ACC112 (cell line): ENCODE data around the gene RIMS3.

Source experiments
- H2AFZ ChIP-seq: fragments of 200-600 bp; sonication (generic); one replicate; pipeline ENCODE4 v1.6.0; 2017; ENCODE audit warnings: antibody characterized with exemption, low read length; ENCODE audit not compliant: unreplicated experiment
- H3K27ac ChIP-seq: fragments of 200-600 bp; sonication (generic); 2 replicates; pipeline ENCODE4 v1.5.1; 2014; ENCODE audit warnings: low read depth, mild to moderate bottlenecking, antibody characterized with exemption, low read length, moderate library complexity
- H3K27me3 ChIP-seq: fragments of 200-600 bp; sonication (generic); 2 replicates; pipeline ENCODE4 v1.6.1; 2014; ENCODE audit warnings: mild to moderate bottlenecking, antibody characterized with exemption, low read length, moderate library complexity, mixed read lengths; ENCODE audit not compliant: insufficient read depth
- H3K36me3 ChIP-seq: fragments of 200-600 bp; sonication (generic); 2 replicates; pipeline ENCODE4 v1.6.1; 2016; ENCODE audit warnings: mild to moderate bottlenecking, antibody characterized with exemption, low read length, moderate library complexity, mixed read lengths; ENCODE audit not compliant: insufficient read depth
- H3K4me1 ChIP-seq: fragments of 200-600 bp; sonication (generic); one replicate; pipeline ENCODE4 v1.6.1; 2016; ENCODE audit warnings: low read length, mixed read lengths; ENCODE audit not compliant: insufficient read depth, unreplicated experiment, control insufficient read depth
- H3K4me3 ChIP-seq: fragments of 200-600 bp; sonication (generic); 2 replicates; pipeline ENCODE4 v1.5.1; 2014; ENCODE audit warnings: mild to moderate bottlenecking, low read depth, low read length
- H3K79me2 ChIP-seq: fragments of 200-600 bp; sonication (generic); one replicate; pipeline ENCODE4 v1.6.0; 2016; ENCODE audit warnings: low read length; ENCODE audit not compliant: control insufficient read depth, unreplicated experiment, insufficient read depth

RIMS3 gene

DNA sequence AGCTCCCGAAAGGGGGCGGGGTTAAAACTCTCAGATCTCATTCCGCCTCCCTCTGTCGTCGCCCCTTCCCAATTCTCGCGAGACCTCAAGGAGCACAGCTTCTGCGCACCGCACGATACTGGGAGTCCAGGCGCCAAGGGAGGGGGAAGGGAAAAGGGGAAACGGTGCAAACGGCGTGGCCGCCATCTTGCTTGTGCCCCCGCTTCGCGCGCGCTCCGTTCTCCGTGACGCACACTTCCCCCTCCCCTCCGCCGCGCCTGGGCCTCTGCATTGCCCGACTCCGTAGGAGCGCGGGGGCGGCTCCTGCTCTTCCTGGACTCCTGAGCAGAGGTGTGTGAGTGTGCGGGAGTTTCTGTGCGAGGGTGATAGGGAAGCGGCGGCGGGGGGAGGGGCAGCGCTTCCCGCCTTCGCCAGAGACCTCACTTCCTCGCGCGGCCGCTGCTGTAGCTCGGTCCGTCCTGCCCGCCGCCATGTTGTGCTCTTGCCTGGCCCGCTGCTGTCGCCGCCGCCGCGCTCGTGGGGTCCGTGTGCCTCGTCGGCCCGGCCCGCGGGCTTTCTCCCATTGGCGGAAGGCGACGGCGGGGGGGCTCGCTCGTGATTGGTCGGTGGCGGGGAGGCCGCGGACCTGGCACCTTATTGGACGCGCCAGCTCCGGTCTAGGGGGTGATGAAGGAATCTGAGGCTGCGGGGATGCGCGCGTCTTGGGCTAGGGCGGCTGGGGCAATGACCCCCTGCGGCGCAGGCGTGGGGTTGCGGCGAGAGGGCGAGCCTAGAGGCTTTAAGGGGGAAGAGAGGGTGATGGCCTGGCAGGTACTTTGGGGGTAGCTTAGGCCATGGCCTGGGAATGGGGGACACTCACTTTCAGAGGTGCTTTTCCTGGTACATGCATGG is 26.3 kb upstream of the RIMS3 start, which contains the start of gene NFYC:
TSS of gene NFYC (plus strand) at position 167 of the 891 bp plus-strand sequence. CDS start 47,140 bp downstream, outside the sequence.
- H2AFZ ChIP-seq, result peak within 1 kb of the TSS; percentile 92
- peaks cover 30% of the 10 kb centered on the region for H3K4me1 ChIP-seq
- peaks cover 65% of the 10 kb centered on the region for H3K79me2 ChIP-seq
- no peaks in the 10 kb centered on the region for H3K27me3 ChIP-seq
- peaks cover 2% of the 10 kb centered on the region for H3K36me3 ChIP-seq
- H3K27ac ChIP-seq, result peak within 1 kb of the TSS; percentile 96
- H3K4me3 ChIP-seq, result peak within 1 kb of the TSS; percentile 97

DNA sequence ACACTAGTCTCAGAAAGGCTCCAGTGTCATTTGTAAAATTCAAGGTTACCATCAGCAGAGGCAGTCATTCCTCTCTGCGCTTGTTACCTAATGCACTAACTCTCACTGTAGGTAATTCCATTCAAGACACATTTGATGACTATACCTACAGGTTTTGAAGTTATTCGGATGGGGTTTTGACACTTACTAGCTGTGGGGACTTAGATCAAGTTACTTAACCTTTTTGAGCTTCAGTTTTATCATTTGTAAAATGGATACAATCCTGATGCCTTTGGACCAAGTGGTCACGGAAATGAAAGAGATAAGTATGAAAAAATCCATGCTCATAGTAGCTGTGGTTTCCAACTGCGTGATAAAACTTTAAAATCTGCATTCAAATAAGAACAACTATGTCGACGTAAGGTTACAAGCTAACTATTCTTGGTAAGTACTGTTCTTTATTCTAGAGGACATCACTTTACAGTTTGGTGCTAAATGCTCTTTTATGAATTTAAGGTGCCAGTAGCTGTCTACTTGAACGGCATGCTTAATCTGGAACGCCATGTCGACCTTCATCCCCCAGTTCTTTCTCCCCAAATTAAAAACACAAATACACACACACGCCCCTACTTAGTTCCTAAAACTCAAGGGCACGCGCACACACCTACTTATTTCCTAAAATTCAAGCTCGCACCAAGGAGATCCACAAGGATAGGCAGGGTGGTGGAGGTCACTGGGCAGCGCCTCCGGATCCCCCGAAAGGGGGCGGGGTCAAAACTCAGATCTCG is 25.5 kb upstream of the RIMS3 start:
- H3K4me3 ChIP-seq, result peak overlapping the region; percentile 97

DNA sequence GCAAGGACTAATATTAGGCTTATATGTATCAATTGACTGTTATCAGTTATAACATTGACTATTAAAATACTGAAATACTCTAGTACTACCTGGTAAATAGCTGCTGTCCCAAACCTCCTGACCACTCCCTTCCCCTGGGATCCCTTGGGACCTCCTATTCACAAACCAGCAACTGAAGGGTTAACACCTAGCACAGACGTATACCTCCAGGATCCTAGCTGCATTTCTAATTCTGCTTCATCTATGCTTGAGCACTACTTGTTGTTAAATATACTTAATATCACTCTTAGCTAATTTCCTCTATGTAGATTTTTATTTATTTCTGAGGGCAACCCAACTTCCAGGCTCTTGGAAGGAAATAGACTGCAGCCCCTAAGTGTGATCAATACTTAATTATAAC is 24.3 kb upstream of the RIMS3 start:
- peaks cover 6% of the 10 kb centered on the region for H3K36me3 ChIP-seq
- no peaks in the 10 kb centered on the region for H3K27me3 ChIP-seq
- peaks cover 48% of the 10 kb centered on the region for H3K79me2 ChIP-seq
- H3K4me1 ChIP-seq, result peaks cover 29% of the 10 kb centered on the region
- no peak overlapping the region for H3K4me3 ChIP-seq
- no peak overlapping the region for H3K27ac ChIP-seq
- H2AFZ ChIP-seq, result no peak overlapping the region

More for the DNA sequence above, 25.5 kb upstream of the RIMS3 start:
- Histone ChIP-seq H3K4me1 (peaks cover 30% of the 10 kb centered on the region), H3K79me2 (peaks cover 58% of the 10 kb centered on the region), H3K27ac (peak overlapping the region; percentile 96), H2AFZ (peak overlapping the region; percentile 92), H3K36me3 (peaks cover 6% of the 10 kb centered on the region), H3K27me3 (no peaks in the 10 kb centered on the region)

DNA sequence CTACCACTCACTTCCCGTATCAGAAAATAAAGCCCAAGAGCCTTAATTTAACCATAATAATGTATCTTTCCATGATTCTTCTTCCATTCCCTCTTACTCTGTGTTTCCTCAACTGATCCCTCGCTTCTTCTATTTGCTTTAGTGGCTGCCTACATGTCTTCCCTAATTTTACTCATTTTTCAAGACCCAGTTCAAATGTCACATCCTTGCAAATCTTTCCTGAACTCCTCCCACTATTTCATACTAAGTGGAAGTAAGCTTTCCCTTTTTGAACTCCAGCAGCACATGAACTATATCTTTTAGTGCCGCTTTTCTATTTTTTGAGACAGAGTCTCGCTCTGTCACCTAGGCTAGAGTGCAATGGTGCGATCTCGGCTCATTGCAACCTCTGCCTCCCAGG is 22.2 kb upstream of the RIMS3 start:
- H3K27ac ChIP-seq, result no peak overlapping the region
- peaks cover 9% of the 10 kb centered on the region for H3K4me1 ChIP-seq
- no peaks in the 10 kb centered on the region for H3K27me3 ChIP-seq
- H3K4me3 ChIP-seq, result no peak overlapping the region
- no peak overlapping the region for H2AFZ ChIP-seq
- peaks cover 6% of the 10 kb centered on the region for H3K36me3 ChIP-seq
- peaks cover 27% of the 10 kb centered on the region for H3K79me2 ChIP-seq

DNA sequence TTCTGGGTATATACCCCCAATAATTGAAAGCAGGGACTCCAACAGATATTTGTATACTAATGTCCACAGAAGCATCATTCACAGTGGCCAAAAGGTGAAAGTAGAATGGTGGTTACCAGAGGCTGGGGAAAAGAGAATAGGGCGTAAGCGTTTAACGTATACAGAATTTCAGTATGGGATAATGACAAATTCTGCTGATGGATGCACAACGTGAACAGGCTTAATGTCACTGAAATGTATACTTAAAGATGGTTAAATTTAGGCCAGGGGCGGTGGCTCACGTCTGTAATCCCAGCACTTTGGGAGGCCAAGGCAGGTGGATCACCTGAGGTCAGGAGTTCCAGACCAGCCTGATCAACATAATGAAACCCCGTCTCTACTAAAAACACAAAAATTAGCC is 21.6 kb upstream of the RIMS3 start:
- Histone ChIP-seq H3K4me1 (peaks cover 9% of the 10 kb centered on the region), H3K36me3 (peaks cover 6% of the 10 kb centered on the region), H2AFZ (no peak overlapping the region), H3K27ac (no peak overlapping the region), H3K79me2 (peaks cover 21% of the 10 kb centered on the region), H3K4me3 (no peak overlapping the region), H3K27me3 (no peaks in the 10 kb centered on the region)

DNA sequence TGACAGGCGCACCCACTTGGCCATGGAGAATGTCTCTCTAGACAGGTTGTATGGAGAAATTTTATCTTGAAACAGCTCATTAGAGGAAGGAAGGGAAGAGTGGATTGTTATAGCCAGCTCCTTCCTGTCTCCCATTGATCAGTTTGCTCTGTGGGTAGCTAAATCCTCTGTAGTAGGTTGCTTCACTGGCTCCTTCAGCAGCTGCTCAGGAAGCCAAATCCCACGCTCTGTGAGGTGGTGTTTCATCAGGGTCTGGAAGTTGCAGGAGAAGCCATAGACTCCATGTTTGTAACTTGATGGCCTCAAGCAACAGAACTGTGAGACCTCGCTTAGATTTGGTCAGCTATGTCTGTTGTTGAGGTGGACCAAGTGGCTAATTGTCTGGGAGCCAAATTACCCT is 19.2 kb upstream of the RIMS3 start:
- H3K4me3 ChIP-seq, result no peak overlapping the region
- no peaks in the 10 kb centered on the region for H3K4me1 ChIP-seq
- no peak overlapping the region for H3K27ac ChIP-seq
- H3K27me3 ChIP-seq, result no peaks in the 10 kb centered on the region
- peaks cover 6% of the 10 kb centered on the region for H3K36me3 ChIP-seq
- H3K79me2 ChIP-seq, result peaks cover 2% of the 10 kb centered on the region
- no peak overlapping the region for H2AFZ ChIP-seq

DNA sequence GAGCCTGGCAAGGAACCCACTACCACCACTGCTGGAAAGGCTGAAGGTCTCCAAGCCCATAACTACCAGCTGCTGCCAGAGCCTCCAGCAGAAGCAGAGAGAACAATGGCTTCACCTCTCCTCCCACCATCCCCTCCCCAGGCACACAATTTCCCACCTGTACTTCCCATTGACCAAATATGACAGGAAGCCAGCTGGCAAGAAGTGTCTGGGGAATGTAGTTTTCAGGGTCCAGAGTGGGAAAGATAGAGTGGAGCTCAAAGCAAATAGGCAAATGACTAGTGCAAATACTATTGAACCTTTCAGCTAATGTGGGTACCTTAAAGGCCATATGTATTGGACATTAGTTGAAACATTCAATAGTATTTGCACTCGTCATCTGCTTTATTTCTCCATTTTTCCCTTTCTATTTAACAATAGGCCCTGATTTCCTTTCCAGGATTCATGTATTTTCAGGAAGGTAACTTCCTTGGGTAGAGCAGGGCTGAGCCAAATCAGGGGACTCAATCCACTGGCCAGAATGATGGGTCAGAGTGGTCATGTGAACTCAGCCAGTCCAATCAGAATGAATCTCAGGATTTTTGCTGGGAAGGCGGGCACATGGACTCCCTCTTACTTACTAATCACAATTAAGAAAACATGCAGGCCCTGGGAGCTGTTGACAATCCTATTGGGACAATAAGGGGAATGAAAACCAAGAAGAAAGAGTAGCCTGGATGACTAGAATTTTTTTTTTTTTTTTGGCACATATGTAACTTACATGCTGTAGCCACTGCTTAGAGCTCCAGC is 13.9 kb upstream of the RIMS3 start:
- Histone ChIP-seq H3K4me1 (no peaks in the 10 kb centered on the region), H3K4me3 (no peak overlapping the region), H3K27ac (no peak overlapping the region), H3K27me3 (no peaks in the 10 kb centered on the region; the same call in 1 of the 2 replicates), H3K79me2 (no peaks in the 10 kb centered on the region), H3K36me3 (no peaks in the 10 kb centered on the region), H2AFZ (no peak overlapping the region)

DNA sequence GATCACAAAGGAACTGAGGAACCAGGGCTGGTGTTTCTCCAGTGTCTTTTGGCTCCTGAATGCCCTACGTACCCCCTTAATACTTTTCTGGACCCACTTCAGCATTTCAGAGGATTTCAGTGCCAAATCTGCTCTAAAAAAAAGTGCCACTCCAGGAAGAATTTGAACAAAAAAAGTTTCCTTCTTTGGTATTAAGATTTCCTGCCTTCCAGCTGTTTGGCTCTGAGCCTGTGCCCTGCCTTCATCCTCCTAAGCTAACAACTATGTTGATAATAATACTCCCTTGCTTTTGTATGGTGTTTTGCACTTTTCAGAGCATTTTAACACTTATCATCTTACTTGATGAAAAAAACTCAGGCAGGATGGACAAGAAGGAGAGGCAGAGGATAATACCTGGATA is 11.0 kb upstream of the RIMS3 start:
- no peak overlapping the region for H3K27ac ChIP-seq
- no peak overlapping the region for H3K4me3 ChIP-seq
- no peaks in the 10 kb centered on the region for H3K79me2 ChIP-seq
- H3K36me3 ChIP-seq, result no peaks in the 10 kb centered on the region
- H3K27me3 ChIP-seq, result peaks cover 1% of the 10 kb centered on the region; the same call in 1 of the 2 replicates
- no peaks in the 10 kb centered on the region for H3K4me1 ChIP-seq
- no peak overlapping the region for H2AFZ ChIP-seq

DNA sequence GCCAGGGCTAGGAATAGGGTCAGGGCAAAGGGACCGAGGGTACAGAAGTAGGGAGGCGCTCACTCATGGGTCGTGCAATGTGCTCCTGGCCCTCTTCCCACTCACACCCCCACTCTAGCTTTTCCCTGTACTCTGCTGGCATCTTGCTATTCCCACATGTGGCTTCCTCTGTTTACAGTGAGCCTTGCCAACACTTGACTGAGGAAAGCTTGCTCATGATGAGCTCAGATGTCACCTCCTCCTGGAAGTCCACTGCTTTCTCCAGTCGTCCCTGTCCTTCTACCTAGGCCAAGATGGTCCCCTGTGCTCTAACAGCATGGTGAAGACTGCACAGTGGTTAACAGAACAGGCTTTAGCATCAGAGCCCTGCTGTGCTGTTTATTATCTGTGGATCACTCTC is 8.0 kb upstream of the RIMS3 start:
- H3K4me3 ChIP-seq, result no peak overlapping the region
- no peaks in the 10 kb centered on the region for H3K36me3 ChIP-seq
- no peak overlapping the region for H3K27ac ChIP-seq
- no peaks in the 10 kb centered on the region for H3K79me2 ChIP-seq
- no peak overlapping the region for H2AFZ ChIP-seq
- H3K4me1 ChIP-seq, result no peaks in the 10 kb centered on the region
- peaks cover 14% of the 10 kb centered on the region for H3K27me3 ChIP-seq

DNA sequence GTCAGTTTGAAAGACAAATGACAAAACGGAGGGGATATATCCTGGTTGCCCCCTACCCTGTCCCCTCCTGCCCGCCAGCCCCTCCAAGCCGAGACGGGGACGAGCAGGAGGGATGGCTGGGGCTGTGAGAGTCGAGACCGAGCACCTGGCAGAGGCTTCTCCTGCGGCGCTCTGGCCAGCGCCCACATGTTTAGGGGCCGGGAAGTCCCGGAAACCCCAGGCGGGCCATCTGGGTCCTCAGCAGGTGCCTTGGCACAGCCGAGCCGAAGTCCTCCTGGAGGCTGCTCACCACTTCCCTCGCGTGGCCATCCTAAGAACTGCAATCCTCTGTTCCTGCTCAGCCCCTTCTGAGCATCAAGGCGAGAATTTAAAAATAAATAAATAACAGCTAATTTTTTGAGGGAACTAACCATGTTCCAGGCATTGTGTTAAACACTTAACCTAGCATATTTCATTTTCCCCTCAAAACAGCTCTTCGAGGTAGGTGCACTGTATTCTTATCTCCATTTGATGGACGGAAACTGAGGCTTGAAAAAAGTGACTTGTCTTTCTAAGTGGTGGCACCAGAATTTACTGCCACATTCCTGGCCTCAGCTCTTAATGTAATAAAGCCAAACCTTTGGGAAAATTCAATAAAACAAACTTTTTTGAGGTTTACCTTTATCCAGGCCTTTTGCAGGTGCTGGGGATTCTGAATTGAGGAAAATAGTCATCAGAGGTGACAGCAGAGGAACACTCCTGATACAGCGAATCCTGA is 3.5 kb upstream of the RIMS3 start:
- Histone ChIP-seq H3K27me3 (peaks cover 27% of the 10 kb centered on the region), H3K4me3 (no peak overlapping the region), H3K4me1 (peaks cover 5% of the 10 kb centered on the region), H3K36me3 (no peaks in the 10 kb centered on the region), H2AFZ (no peak overlapping the region), H3K27ac (no peak overlapping the region), H3K79me2 (no peaks in the 10 kb centered on the region)
